NCI-H1930 (cell line): ENCODE results near the gene TAS2R40.

Experiments
- DNase-seq, 2 experiments: peaks; one replicate each; lab custom pipeline; 2025; lab: John Stamatoyannopoulos, UW

The TAS2R40 gene

GRCh38 chr7:143223784-143224183 lies 1.9 kb downstream of the TAS2R40 start:
- no peak for DNase-seq

- DNase-seq: no peak
These were observed 3.2 kb downstream of the TAS2R40 start for GRCh38 chr7:143225047-143225446.

GRCh38 chr7:143227806-143228205 lies 6.0 kb downstream of the TAS2R40 start:
- no peak for DNase-seq

- peak; percentile 56 to 59 for DNase-seq
These were observed 7.4 kb downstream of the TAS2R40 start for GRCh38 chr7:143229054-143229790.

- DNase-seq: no peak
These were observed 9.0 kb downstream of the TAS2R40 start for GRCh38 chr7:143230602-143231457.

- no peak for DNase-seq
These were observed 12.1 kb downstream of the TAS2R40 start for GRCh38 chr7:143233816-143234532.

- DNase-seq: no peak
These were observed 12.7 kb downstream of the TAS2R40 start for GRCh38 chr7:143234533-143234875.

GRCh38 chr7:143235561-143235960 lies 13.7 kb downstream of the TAS2R40 start:
- DNase-seq: no peak

- DNase-seq: no peak
These were observed 14.7 kb downstream of the TAS2R40 start for GRCh38 chr7:143236408-143236990.

GRCh38 chr7:143237366-143237765 lies 15.5 kb downstream of the TAS2R40 start:
- DNase-seq: no peak

GRCh38 chr7:143238289-143238980 lies 16.6 kb downstream of the TAS2R40 start:
- no peak for DNase-seq

- no peak for DNase-seq
These were observed 18.0 kb downstream of the TAS2R40 start for GRCh38 chr7:143239813-143240212.

GRCh38 chr7:143240291-143241168 lies 18.7 kb downstream of the TAS2R40 start:
- DNase-seq: peak; percentile 21 to 58

GRCh38 chr7:143242306-143242705 lies 20.5 kb downstream of the TAS2R40 start:
- no peak for DNase-seq

- DNase-seq: no peak
These were observed 21.3 kb downstream of the TAS2R40 start for GRCh38 chr7:143243111-143243510.

GRCh38 chr7:143243614-143244013 lies 21.8 kb downstream of the TAS2R40 start:
- no peak for DNase-seq

- no peak for DNase-seq
These were observed 22.5 kb downstream of the TAS2R40 start for GRCh38 chr7:143244321-143244720.

GRCh38 chr7:143245123-143245522 lies 23.3 kb downstream of the TAS2R40 start:
- DNase-seq: peak in 1 of 2 experiments; percentile 18

GRCh38 chr7:143247372-143247771 lies 25.5 kb downstream of the TAS2R40 start:
- no peak for DNase-seq

- no peak for DNase-seq
These were observed 27.0 kb downstream of the TAS2R40 start for GRCh38 chr7:143248761-143249354.
